Gastrocnemius medialis (tissue), 4 donors: ENCODE measurements around the gene EHBP1L1. TPM values are rescaled to one million over a fixed set of nuclear protein-coding genes. Genes with fewer than 3 reads are reported as not detected.
A peak's percentile ranks its signal among the peaks of the same experiment; 100 is the strongest.

Experiments
- ATAC-seq, 2 donors: fragments of 150-250 bp; one replicate each; pipeline ENCODE4 v1.9.1; 2016
- DNase-seq, 2 donors: peaks; one replicate each; pipeline ENCODE4 v3.0.0-alpha.2; 2019
- H3K27ac ChIP-seq, 4 donors: fragments of 200-600 bp; sonication (generic); 1 replicate in 1 of 4; 2 replicates in 3 of 4; pipeline ENCODE4 v1.5.1; 2016 to 2018; ENCODE audit warnings: mild to moderate bottlenecking in 2 of 4, moderate library complexity in 1 of 4
- H3K27me3 ChIP-seq, 3 donors: fragments of 200-600 bp; sonication (generic) in 2 of 3; 1 replicate in 1 of 3; 2 replicates in 2 of 3; pipeline versions ENCODE4 v1.5.1 to v1.6.0; 2016 to 2019; ENCODE audit warnings: mild to moderate bottlenecking in 1 of 3, moderate library complexity in 1 of 3
- H3K36me3 ChIP-seq, 2 donors: fragments of 200-600 bp; sonication (generic) in 1 of 2; one replicate each; pipeline ENCODE4 v1.5.1; 2017 to 2018
- H3K4me1 ChIP-seq, 2 donors: fragments of 200-600 bp; sonication (generic) in 1 of 2; one replicate each; pipeline ENCODE4 v1.5.1; 2016 to 2017; ENCODE audit warnings: mild to moderate bottlenecking in 2 of 2
- H3K4me3 ChIP-seq, 4 donors: fragments of 200-600 bp; sonication (generic) in 3 of 4; 1 replicate in 1 of 4; 2 replicates in 3 of 4; pipeline ENCODE4 v1.5.1; 2016 to 2019; ENCODE audit warnings: mild to moderate bottlenecking in 2 of 4
- H3K9me3 ChIP-seq, 3 donors: fragments of 200-600 bp; sonication (generic) in 2 of 3; 1 replicate in 1 of 3; 2 replicates in 2 of 3; pipeline ENCODE4 v1.5.1; 2016 to 2019
- CTCF ChIP-seq, 5 experiments: fragments of 450-650 bp in 3 of 5; fragments of 200-600 bp in 2 of 5; sonication (generic) in 2 of 5; IDR thresholded peaks in 4 of 5; conservative IDR thresholded peaks in 1 of 5; 1 replicate in 4 of 5; 2 replicates in 1 of 5; pipeline ENCODE4 v1.5.1; 2016 to 2019; ENCODE audit warnings: antibody characterized with exemption in 5 of 5, mild to moderate bottlenecking in 3 of 5, moderate library complexity in 3 of 5
- POLR2A ChIP-seq, 2 donors: fragments of 450-650 bp; IDR thresholded peaks; one replicate each; pipeline ENCODE4 v1.6.1; 2017; ENCODE audit warnings: antibody characterized with exemption in 2 of 2, mild to moderate bottlenecking in 2 of 2, moderate library complexity in 2 of 2
- in situ Hi-C, 4 donors: fragments of 200-750 bp; cut with MboI; loops; one replicate each; pipeline versions ENCODE4 v1.15.0 to v1.8.0; 2017; ENCODE audit warnings: low sequenced_read_pairs in 4 of 4
- intact Hi-C: fragments of 100-400 bp; cut with DNase I; formaldehyde crosslinking; loops from one replicate; pipeline ENCODE4 v1.15.1; 2023; ENCODE audit warnings: low total_unique reads
- total RNA-seq, 4 donors: library from RNA; depleted of rRNA; stranded (reverse); fragments of >200 nt; gene quantifications; one replicate each; pipeline versions ENCODE4 v1.1.0 to v1.2.3, GENCODE V29; 2016

The EHBP1L1 gene
- total RNA-seq, 4 donors from 2014 or later, result 191 to 374 (median 250) TPM

GRCh38 chr11:65569164-65569972 lies 6.5 kb upstream of the EHBP1L1 start:
- DNase-seq (peak in 1 of 2 donors; percentile 37), ATAC-seq (peak in 1 of 2 donors; percentile 3)
- intact Hi-C loops (loop anchor here (1.0 kb wide), 1 partner anchor 9 kb away; no protein-coding TSS in a partner anchor), in situ Hi-C loops (no loop called here)
- no peaks in the 10 kb centered on the region for H3K9me3 ChIP-seq
- H3K4me1 ChIP-seq, result peaks cover 47 to 52% of the 10 kb centered on the region in 2 donors
- TF ChIP-seq POLR2A (IDR thresholded peaks at IDR 0.05), result no peak
- no peak for TF ChIP-seq CTCF (IDR thresholded peaks at IDR 0.05 in 4 of 5, conservative IDR thresholded peaks at IDR 0.05 in 1 of 5)
- H3K4me3 ChIP-seq, result peak overlapping the region; percentile 84 to 99 (median 95)
- H3K27me3 ChIP-seq, result no peaks in the 10 kb centered on the region
- peaks cover 0 to 3% of the 10 kb centered on the region in 2 donors for H3K36me3 ChIP-seq
- H3K27ac ChIP-seq, result peak overlapping the region; percentile 100

DNA sequence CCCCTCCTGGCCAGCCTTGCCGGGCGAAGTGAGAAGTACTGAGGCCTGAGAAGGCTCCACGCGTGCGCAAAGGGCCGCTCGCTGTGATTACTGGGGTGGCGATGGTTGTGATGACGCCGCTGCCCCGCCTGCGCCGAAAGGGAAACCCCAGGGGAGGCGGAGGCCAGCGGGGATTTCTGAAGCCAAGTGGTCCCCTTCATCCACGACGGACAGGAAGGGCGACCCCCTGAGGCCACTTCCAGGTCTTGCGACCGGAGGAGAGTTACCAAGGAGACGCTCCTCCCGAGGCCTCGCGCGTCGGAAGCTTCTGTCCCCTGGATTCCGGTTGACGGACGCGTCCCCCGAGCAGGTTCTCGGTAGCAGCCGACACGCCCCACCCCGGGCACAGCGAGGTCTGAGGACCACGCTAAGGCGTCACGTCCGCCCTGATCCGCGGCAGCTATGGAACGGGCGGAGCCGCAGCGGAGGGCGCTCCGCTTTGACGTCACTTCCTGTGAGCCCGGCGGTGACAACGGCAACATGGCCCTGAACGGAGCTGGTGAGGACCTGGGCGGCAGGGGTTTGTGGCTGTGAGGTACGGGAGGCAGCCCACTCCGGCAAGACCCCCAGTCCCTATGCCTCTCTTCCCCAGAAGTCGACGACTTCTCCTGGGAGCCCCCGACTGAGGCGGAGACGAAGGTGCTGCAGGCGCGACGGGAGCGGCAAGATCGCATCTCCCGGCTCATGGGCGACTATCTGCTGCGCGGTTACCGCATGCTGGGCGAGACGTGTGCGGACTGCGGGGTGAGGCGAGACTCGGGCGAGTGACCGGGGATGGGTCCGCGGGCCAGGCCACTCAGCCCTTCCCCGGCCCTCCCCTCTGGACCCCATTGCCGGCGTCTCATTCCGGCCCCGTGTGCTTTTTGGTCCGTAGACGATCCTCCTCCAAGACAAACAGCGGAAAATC lies 5.6 kb upstream of the EHBP1L1 start, which contains the start of gene ZNRD2:
TSS of gene ZNRD2 (plus strand) at position 505 of the 946 bp plus-strand sequence. CDS start at position 520, 15 bp downstream.
- intact Hi-C loops, result loop anchor here (1.0 to 5.0 kb wide), 4 partner anchors 10 to 149 kb away; no protein-coding TSS in a partner anchor

GRCh38 chr11:65571420-65571819 lies 4.4 kb upstream of the EHBP1L1 start:
- H3K4me1 ChIP-seq, result peaks cover 53 to 67% of the 10 kb centered on the region in 2 donors
- peaks cover 0 to 3% of the 10 kb centered on the region in 2 donors for H3K36me3 ChIP-seq
- H3K9me3 ChIP-seq, result no peaks in the 10 kb centered on the region
- peak overlapping the region; percentile 100 for H3K27ac ChIP-seq
- in situ Hi-C loops, result no loop called here
- TF ChIP-seq POLR2A (IDR thresholded peaks at IDR 0.05), result no peak
- no peaks in the 10 kb centered on the region for H3K27me3 ChIP-seq
- ATAC-seq, result no peak
- intact Hi-C loops, result loop anchor here (2.0 to 5.0 kb wide), 2 partner anchors 99 to 151 kb away; no protein-coding TSS in a partner anchor
- no peak for DNase-seq
- H3K4me3 ChIP-seq, result peak overlapping the region; percentile 84 to 99 (median 95)

More for the DNA sequence above, 5.6 kb upstream of the EHBP1L1 start, which contains the start of gene ZNRD2:
- H3K27me3 ChIP-seq, result no peaks in the 10 kb centered on the region
- H3K4me3 ChIP-seq, result peak within 1 kb of the TSS; percentile 84 to 99 (median 95)
- in situ Hi-C loops, result no loop called here
- H3K4me1 ChIP-seq, result peaks cover 49 to 61% of the 10 kb centered on the region in 2 donors
- ATAC-seq (peak; percentile 63 to 65), DNase-seq (peak; percentile 97)
- H3K36me3 ChIP-seq, result peaks cover 0 to 3% of the 10 kb centered on the region in 2 donors
- TF ChIP-seq CTCF (IDR thresholded peaks at IDR 0.05 in 4 of 5, conservative IDR thresholded peaks at IDR 0.05 in 1 of 5) (peak in 4 of 5 experiments; percentile 45 to 70 (median 58)), POLR2A (IDR thresholded peaks at IDR 0.05) (peak; percentile 88 to 95)
- H3K9me3 ChIP-seq, result no peaks in the 10 kb centered on the region
- peak within 1 kb of the TSS; percentile 100 for H3K27ac ChIP-seq

DNA sequence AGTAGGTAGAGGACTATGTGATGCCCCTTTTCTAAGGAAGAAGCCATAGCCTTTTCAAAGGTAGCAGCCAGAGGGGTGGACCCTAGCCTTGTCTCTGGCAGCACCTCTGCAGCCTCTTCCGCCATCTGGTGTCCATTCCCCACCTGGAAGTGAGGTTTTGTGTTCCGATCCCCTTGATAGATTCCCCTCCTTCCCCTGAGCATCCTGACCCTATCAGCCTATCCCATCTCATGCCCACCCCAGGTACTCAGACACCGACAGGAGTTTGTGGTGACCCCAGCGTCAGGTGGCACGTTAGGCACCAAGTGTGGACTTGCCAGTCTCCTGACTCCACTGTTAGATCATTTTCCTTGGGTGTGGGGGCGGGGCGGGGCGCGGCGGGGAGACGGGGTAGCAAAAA lies 3.9 kb upstream of the EHBP1L1 start:
- peaks cover 0 to 3% of the 10 kb centered on the region in 2 donors for H3K36me3 ChIP-seq
- TF ChIP-seq POLR2A (IDR thresholded peaks at IDR 0.05), result no peak
- peak; percentile 20 to 52 (median 41) for TF ChIP-seq CTCF (IDR thresholded peaks at IDR 0.05 in 4 of 5, conservative IDR thresholded peaks at IDR 0.05 in 1 of 5)
- peak overlapping the region; percentile 100 for H3K27ac ChIP-seq
- in situ Hi-C loops, result no loop called here
- DNase-seq (no peak), ATAC-seq (no peak)
- peaks cover 56 to 71% of the 10 kb centered on the region in 2 donors for H3K4me1 ChIP-seq
- H3K27me3 ChIP-seq, result no peaks in the 10 kb centered on the region
- H3K4me3 ChIP-seq, result peak overlapping the region; percentile 84 to 99 (median 95)
- intact Hi-C loops, result loop anchor here (2.0 to 5.0 kb wide), 2 partner anchors 100 to 151 kb away; no protein-coding TSS in a partner anchor
- no peaks in the 10 kb centered on the region for H3K9me3 ChIP-seq
